Stimulated activated naive CD8-positive, alpha-beta T cell treated with anti-CD3 and anti-CD28 coated beads, Interleukin-15, amount 100 ng/mL, for 72 hours (primary cell): ENCODE measurements around the gene SUN1.
"Not testable (repeated sequence)": the region's sequence is repeated elsewhere in the genome, so short reads cannot be mapped to it uniquely, and the experiment has no call there.

Experiments used
- ATAC-seq: fragments of 150-1000 bp; cut with Tn5 transposase; 2 replicates; pipeline ENCODE4 v1.10.0; 2021; ENCODE audit warnings: mild to moderate bottlenecking, moderate library complexity
- DNase-seq, 2 donors: peaks; one replicate each; pipeline ENCODE4 v3.0.0; 2021 to 2022
- H3K27ac Mint-ChIP-seq, 2 donors: one replicate each; pipeline ENCODE4 v1.8.0; 2022; ENCODE audit warnings: mild to moderate bottlenecking in 2 of 2, mixed read lengths in 2 of 2, moderate library complexity in 2 of 2
- H3K27me3 Mint-ChIP-seq: one replicate; pipeline ENCODE4 v1.8.0; 2022; ENCODE audit warnings: mixed read lengths
- H3K4me1 Mint-ChIP-seq: one replicate; pipeline ENCODE4 v1.8.0; 2022; ENCODE audit warnings: mild to moderate bottlenecking, mixed read lengths
- H3K4me3 Mint-ChIP-seq, 2 donors: one replicate each; pipeline ENCODE4 v1.8.0; 2022; ENCODE audit warnings: mild to moderate bottlenecking in 2 of 2, mixed read lengths in 2 of 2, moderate library complexity in 1 of 2
- H3K9me3 Mint-ChIP-seq, 2 donors: one replicate each; pipeline ENCODE4 v1.8.0; 2022; ENCODE audit warnings: mixed read lengths in 2 of 2

SUN1 gene

DNA sequence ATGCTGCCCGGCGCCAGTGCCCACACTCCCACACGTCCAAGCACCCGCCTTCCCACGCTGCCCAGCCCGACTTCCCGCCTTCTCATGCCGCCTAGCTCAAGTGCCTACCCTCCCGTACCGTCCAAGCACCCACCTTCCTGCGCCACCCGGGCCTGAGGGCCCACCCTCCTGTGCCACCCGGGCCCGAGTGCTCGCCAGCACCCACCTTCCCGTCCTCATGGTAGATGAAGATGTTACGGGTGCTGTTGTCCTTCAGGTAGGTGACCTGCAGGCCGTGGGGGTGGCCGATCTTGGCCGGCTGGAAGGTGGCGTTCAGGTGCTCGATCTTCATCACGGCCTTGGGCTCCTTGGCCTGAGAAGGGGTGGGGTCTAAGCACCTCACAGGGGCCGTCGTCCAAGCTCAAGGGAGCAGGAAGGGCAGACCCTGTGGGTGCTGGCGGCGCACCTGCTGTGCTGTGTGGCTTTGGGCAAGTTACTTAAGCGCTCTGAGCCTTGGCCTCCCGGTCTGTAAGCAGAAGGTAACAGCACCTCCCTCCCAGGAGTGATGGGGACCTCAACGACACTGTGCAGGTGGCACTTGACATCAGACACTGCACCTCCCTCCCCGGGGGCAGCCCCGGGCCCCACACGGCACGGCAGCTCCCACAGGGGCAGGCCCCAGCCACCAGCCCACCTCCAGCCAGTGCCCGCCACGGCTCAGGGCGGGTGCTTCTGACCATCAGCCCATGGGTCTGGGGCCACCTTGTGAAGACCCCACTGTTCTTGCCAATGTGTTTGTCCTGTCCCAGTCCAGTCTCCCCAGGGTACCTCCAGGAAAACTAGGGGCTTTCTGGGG lies 71.9 kb downstream of the SUN1 start:
- no peak for ATAC-seq
- Mint-ChIP-seq H3K27me3 (no peaks in the 10 kb centered on the region), H3K27ac (no peak overlapping the region), H3K4me1 (peaks cover 5% of the 10 kb centered on the region), H3K9me3 (no peaks in the 10 kb centered on the region), H3K4me3 (no peak overlapping the region)
- no peak for DNase-seq

DNA sequence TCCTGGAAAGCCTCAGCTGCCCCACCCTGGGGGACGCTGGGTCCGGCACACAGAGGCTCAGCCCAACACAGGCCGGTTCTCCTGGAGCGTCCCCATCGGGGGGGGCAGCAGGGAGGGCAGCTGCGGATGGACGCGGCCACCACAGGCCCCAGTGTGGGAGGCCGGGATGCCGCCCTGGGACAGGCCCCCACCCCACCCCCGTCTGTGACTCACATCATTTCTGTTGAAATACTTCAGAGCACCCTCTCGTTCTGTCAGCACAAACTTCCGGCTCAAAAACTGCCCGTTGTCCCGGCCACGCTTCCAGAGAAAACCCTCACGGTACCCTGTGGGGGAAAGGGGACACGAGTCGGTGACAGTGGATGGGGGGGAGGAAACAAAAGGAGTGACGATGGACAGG lies 72.6 kb downstream of the SUN1 start:
- no peak overlapping the region for H3K27ac Mint-ChIP-seq
- no peak for DNase-seq
- H3K4me3 Mint-ChIP-seq: no peak overlapping the region
- H3K27me3 Mint-ChIP-seq: no peaks in the 10 kb centered on the region
- no peaks in the 10 kb centered on the region for H3K9me3 Mint-ChIP-seq
- no peak for ATAC-seq
- peaks cover 10% of the 10 kb centered on the region for H3K4me1 Mint-ChIP-seq

DNA sequence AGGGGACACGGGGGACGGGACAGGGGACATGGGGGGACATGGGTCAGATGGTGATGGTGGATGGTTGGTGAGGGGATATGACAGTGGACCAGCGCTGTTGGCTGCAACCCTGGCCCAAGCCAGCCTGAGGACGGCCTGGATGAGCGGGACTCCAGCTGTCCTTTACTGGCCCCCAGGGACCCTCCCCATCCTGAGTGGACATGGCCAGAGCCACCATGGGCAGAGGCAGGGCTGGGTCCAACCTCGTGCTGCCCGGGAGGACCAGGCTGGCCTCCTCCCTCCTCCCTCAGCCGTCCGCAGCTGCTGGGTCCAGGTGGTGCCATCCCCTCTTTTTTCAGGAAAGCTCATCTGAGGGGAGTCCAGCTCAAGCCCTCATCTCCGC lies 74.5 kb downstream of the SUN1 start:
- H3K27ac Mint-ChIP-seq: peak overlapping the region in 1 of 2 donors; percentile 76
- no peaks in the 10 kb centered on the region for H3K9me3 Mint-ChIP-seq
- peaks cover 24% of the 10 kb centered on the region for H3K4me1 Mint-ChIP-seq
- DNase-seq (peak; percentile 57 to 65), ATAC-seq (peak; percentile 42)
- no peak overlapping the region for H3K4me3 Mint-ChIP-seq
- H3K27me3 Mint-ChIP-seq: no peaks in the 10 kb centered on the region

DNA sequence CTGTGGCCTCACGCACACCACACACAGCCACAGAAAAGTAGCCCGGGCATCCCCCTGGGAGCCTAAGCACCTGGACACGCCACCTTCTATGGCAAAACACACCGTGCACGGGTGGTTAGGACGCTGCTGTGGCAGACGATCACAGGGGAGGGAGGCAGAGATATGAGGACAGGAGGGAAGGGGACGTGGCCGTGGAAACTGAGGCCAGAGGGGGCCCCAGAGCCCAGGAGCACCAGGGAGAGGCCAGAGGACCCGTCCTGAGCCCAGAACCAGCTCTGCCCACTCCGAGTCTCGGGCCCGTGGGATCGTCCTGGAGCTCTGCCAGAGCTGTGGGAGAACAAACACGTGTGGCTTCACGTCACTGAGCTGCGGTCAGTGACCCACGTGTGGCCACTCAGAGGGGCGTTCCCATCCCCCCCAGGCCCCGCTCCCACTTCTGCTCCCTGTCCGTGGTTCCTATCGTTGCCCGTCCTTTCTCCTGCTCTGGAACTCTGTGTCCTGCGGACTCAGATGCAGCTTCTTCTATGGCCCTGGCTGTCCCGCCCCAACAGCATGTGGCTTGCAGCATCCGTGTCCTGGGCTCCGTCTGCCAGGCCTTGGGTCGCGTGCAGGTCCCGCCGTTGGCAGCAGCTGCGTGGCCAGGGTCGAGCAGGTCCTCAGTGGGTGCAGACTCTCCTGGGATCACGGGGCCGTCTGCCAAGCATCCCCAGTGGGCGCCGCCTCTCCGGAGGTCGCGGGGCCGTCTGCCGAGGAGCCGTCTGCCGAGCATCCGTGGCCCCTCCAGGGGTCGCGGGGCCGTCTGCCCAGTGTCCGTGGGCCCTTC lies 75.1 kb downstream of the SUN1 start:
- H3K4me3 Mint-ChIP-seq: no peak overlapping the region

DNA sequence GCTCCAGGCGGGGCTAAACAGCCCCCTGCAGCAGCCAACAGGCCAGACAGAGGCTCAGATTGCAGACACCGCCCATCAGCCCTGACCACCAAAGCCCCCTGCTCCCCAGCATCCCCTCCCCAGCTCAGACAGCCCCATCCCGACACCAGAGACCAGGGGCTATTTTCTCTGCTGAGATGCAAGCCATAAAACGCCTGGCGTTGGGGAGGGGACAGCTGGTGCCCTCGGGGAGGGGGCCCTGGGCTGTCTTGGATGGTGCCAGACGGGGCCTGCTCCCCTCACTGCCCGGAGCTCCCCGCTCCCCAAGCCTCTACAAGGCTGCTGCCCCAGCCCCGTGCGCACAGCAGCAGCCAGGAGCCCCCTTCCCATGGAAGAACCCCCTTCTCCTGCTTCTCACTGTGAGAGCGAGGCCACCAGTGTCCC lies 75.9 kb downstream of the SUN1 start:
- DNase-seq (peak in 1 of 2 donors; percentile 48), ATAC-seq (peak; percentile 22)
- no peaks in the 10 kb centered on the region for H3K9me3 Mint-ChIP-seq
- peak overlapping the region in 1 of 2 donors; percentile 19 for H3K27ac Mint-ChIP-seq
- H3K27me3 Mint-ChIP-seq: no peaks in the 10 kb centered on the region
- H3K4me1 Mint-ChIP-seq: peaks cover 32% of the 10 kb centered on the region
- H3K4me3 Mint-ChIP-seq: peak overlapping the region in 1 of 2 donors; percentile 58

More for the DNA sequence above, 75.1 kb downstream of the SUN1 start:
- H3K9me3 Mint-ChIP-seq: no peaks in the 10 kb centered on the region
- H3K27me3 Mint-ChIP-seq: no peaks in the 10 kb centered on the region
- H3K27ac Mint-ChIP-seq: peak overlapping the region in 1 of 2 donors; percentile 76
- peak; percentile 49 to 64 for DNase-seq
- ATAC-seq: peak; percentile 46
- peaks cover 25% of the 10 kb centered on the region for H3K4me1 Mint-ChIP-seq

DNA sequence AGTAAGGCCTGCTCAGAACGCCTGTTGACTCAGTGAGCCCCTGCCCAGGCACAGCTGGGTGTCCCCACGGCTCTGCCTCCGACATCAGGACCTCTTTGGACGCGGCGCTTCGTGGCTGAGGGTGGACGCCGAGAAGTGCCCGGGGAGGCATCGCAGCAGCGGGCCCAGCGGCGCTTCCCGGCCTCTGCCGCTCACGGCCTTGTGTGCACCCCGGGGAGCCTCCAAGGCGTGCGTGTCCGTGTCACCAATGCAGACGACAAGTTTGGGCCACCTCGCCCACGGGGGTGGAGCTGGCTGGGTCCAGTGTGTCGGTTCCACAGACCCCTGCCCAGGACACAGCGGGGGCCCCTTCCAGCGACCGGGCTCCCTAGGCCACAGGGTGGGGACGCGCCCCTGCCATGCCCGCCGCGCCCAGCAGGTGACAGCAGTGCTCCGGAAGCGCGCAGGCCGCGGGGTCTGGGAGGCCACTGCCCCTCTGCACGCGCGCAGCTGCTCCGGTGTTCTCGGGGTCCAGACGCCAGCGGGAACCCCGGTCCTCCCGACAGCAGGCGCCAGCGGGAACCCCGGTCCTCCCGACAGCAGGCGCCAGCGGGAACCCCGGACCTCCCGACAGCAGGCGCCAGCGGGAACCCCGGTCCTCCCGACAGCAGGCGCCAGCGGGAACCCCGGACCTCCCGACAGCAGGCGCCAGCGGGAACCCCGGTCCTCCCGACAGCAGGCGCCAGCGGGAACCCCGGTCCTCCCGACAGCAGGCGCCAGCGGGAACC lies 76.5 kb downstream of the SUN1 start:
- peak overlapping the region in 1 of 2 donors; percentile 58 for H3K4me3 Mint-ChIP-seq
- peaks cover 32% of the 10 kb centered on the region for H3K4me1 Mint-ChIP-seq
- DNase-seq: peak; percentile 73 to 84
- H3K9me3 Mint-ChIP-seq, H3K27me3 Mint-ChIP-seq: not testable (repeated sequence)
- H3K27ac Mint-ChIP-seq: peak overlapping the region in 1 of 2 donors; percentile 19
- ATAC-seq: peak; percentile 74

DNA sequence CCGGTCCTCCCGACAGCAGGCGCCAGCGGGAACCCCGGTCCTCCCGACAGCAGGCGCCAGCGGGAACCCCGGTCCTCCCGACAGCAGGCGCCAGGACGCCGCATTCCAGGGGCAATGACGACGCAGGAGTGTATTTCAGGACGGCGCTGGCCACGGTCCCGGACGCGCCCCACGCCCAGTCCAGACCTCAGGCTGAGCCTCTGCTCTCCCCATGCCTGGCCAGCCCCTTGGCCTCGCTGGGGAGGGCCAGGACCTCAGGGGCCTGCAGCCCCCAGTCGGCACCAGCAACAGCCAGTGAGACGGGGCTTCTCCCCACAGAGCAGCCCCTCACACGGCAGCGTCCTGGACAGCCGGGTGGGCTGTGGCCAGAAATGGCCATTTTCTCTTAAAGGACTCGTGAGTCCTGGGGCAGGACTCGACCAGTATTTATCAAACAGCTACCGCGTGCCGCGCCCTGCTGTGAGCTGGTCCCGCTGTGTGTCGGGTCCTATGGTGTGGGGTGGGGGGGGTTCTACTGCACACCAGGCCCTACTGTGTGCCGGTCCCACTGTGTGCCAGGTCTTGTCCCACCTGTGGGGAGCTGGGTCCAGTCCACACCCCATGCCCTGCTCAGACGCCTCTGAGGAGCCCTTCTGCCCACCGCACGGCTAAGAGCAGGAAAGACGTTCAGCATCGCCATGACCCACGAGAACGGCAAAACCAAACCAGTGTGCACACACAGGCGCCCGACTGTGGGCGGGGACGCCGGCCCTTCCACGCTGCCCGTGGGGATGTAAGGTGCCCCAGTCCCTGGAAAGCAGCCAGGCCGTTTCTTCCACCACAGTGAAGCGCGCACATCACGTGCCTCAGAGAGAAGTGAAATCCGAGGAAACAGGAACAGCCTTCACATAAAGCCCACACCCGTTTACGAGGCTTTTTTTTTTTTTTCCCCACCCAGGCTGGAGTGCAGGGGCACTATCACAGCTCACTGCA lies 77.4 kb downstream of the SUN1 start:
- DNase-seq: peak in 1 of 2 donors; percentile 41
- peak overlapping the region in 1 of 2 donors; percentile 89 for H3K27ac Mint-ChIP-seq
- no peaks in the 10 kb centered on the region for H3K27me3 Mint-ChIP-seq
- peak overlapping the region; percentile 57 to 77 for H3K4me3 Mint-ChIP-seq
- ATAC-seq: peak; percentile 19
- H3K4me1 Mint-ChIP-seq: peaks cover 32% of the 10 kb centered on the region
- no peaks in the 10 kb centered on the region for H3K9me3 Mint-ChIP-seq

DNA sequence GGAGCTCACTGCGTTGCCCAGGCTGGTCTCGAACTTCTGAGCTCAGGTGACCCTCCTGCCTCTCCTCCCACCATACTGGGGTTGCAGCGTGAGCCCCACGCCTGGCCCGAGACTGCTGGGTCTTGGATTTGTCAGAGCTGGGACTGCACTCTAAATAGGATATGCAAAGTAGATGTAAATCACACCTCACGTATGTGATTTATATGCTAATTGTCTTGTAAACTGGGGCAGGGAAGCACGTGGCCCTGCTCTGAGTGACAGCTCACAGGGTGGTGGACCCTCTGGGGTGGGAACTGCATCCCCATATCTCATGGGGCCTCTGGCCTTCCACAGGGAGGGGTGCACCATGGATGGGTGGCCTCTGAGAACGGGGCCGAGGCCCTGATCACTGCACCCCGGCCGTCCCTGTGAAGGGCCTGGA lies 78.2 kb downstream of the SUN1 start:
- peak; percentile 5 for ATAC-seq

DNA sequence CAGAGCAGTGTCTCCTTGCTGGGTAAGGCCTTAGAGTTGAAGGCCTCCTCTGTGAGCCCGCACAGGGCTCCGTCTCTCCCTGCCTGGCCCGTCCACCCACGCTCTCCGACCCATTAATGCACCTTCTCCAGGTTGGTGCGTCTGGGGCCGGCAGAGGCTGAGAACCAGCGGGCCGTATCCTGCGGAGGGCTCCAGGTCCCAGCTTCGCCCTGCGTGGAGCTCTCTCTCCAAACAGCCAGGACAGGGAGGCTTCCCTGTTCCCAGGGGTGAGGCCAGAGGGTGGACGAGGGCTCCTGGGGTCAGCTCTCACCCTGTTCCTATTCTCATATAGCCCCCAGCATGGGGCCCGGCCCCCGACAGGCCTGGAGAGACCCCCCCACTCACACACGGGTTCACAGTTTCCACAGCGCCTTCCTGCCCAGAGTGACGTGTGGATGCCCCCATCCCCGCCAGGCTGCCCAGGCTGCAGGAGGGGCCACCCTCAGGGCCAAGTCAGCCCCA lies 78.7 kb downstream of the SUN1 start:
- Mint-ChIP-seq H3K27ac (no peak overlapping the region), H3K9me3 (no peaks in the 10 kb centered on the region), H3K4me1 (peaks cover 35% of the 10 kb centered on the region), H3K4me3 (no peak overlapping the region), H3K27me3 (no peaks in the 10 kb centered on the region)
- no peak for ATAC-seq
- DNase-seq: no peak

More for the DNA sequence above, 78.2 kb downstream of the SUN1 start:
- Mint-ChIP-seq H3K27me3 (no peaks in the 10 kb centered on the region), H3K27ac (peak overlapping the region in 1 of 2 donors; percentile 89), H3K9me3 (no peaks in the 10 kb centered on the region), H3K4me1 (peaks cover 32% of the 10 kb centered on the region), H3K4me3 (peak overlapping the region; percentile 57 to 77)
- DNase-seq: no peak

DNA sequence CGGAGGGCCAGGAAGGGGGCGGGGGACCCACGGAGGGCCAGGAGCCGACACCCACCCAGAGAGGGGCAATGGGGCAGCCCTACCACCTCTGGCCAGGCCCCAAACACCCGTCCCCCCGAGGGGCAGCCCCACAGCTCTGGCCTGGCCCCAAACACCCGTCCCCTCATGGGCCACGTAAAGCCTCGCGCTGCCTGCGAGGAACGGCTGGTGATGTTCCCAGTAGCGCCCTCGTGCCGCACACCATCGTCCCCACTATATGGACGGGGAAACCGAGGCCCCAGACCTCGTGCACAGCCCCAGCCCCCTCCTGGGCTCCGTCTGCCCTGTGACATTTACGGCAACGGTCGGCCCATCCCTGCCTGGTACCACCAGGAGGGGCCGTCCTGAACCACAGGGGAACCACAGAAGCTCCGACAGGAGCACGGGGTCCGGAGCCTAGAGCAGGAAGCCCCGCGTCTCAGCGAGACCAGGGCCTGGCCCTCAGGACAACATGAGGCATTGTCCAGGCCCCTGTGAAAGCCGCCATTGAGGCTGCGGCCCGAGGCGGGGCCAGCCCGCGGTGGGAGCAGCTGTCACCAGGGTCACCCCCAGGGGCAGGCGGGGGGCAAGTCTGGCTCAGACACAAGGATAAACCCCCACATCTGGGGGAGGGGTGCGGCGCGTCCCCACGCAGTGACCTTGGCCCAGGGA lies 79.7 kb downstream of the SUN1 start:
- H3K4me3 Mint-ChIP-seq: no peak overlapping the region
- DNase-seq (no peak), ATAC-seq (no peak)
- peak overlapping the region in 1 of 2 donors; percentile 27 for H3K27ac Mint-ChIP-seq
- no peaks in the 10 kb centered on the region for H3K9me3 Mint-ChIP-seq
- peaks cover 42% of the 10 kb centered on the region for H3K4me1 Mint-ChIP-seq
- H3K27me3 Mint-ChIP-seq: no peaks in the 10 kb centered on the region

DNA sequence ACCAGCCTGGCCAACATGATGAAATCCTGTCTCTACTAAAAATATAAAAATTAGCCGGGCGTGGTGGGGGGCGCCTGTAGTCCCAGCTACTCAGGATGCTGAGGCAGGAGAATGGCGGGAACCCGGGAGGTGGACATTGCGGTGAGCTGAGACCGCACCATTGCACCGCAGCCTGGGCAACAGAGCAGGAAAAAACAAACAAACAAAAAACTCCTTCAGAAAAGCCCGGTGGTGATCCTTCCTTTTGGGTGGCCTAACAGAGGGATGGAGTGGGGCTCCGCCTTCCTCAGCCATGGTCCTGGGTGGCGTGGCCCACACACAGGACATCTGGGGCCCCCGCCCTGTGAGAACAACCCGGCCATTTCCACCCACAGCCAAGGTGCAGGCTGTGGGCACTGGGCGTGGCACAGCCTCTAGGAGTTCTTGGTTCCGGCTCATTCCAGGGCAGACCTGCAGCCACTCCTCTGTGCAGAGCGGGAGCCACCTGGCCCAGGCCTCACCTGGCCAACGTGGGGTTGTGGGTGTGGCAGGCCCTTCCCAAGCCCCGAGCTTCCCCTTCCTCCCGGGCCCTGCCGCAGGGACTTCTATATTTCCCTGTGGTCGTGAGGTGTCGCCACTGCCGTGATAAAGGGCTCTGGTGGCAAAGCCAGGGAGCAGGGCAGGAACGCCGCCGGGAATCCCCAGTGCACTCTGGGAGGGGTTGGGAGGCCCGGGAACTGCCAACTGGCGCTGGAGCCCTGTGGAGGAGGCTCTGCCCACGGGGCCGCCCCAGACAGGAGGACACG lies 81.7 kb downstream of the SUN1 start:
- H3K4me1 Mint-ChIP-seq: peaks cover 42% of the 10 kb centered on the region
- ATAC-seq: no peak
- H3K27me3 Mint-ChIP-seq: no peaks in the 10 kb centered on the region
- no peak overlapping the region for H3K27ac Mint-ChIP-seq
- DNase-seq: no peak
- H3K9me3 Mint-ChIP-seq: no peaks in the 10 kb centered on the region
- no peak overlapping the region for H3K4me3 Mint-ChIP-seq

DNA sequence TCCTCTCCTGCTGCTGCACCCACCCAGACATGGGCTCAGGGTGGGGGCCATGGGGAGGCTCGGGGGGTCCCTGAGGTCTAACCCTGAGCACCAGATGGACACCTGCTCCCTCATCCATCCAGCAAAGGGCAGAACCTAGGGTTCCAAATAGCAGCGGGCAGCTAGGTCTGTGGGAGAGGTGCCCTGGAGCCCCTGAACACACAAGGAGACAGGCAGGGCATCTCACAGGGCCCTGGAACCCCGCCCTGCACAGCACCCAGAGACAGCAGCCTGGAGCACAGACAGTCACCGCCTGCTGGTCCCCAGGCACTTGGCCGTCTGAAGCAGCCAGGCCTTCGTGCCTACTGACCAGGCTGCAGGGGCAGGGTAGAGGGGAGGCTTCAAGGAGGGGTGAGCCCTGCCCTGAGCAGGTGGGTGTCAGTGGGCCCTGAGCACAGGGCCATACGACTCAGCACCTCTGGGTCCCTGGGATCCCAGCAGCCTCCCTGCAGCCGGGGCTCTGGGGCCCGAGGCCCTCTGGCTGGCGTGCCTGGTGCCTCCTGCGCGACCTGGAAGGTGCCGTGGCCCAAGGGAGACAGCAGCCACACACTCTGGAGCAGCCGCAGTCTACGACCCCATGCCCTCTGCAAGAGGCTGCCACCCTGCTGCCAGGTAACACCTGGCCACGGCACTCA lies 82.4 kb downstream of the SUN1 start:
- H3K4me3 Mint-ChIP-seq: no peak overlapping the region
- H3K4me1 Mint-ChIP-seq: peaks cover 45% of the 10 kb centered on the region
- ATAC-seq: no peak
- DNase-seq: no peak
- H3K9me3 Mint-ChIP-seq: no peaks in the 10 kb centered on the region
- H3K27me3 Mint-ChIP-seq: no peaks in the 10 kb centered on the region
- H3K27ac Mint-ChIP-seq: peak overlapping the region in 1 of 2 donors; percentile 78
